ENCODE results near the gene OR2S2.
"Not testable (repeated sequence)": the region's sequence is repeated elsewhere in the genome, so short reads cannot be mapped to it uniquely, and the experiment has no call there.

The OR2S2 gene

GRCh38 chr9:35919212-35920008 lies 38.5 kb downstream of the OR2S2 start:
- Histone ChIP-seq H3K27me3 (replicated peaks) (no peaks in the 10 kb centered on the region), H3K27ac (no peak overlapping the region), H3K36me3 (replicated peaks) (no peaks in the 10 kb centered on the region), H3K4me3 (ENCODE audit: low read depth, low read length) (no peak overlapping the region)
- TF ChIP-seq CTCF (IDR thresholded peaks at IDR 0.05; ENCODE audit: low read depth, low read length, missing control alignments): no peak
- in situ Hi-C loops (cut with HindIII; ENCODE audit: low pct_ligation_motif_present, low sequenced_read_pairs): no loop called here
- no peak for DNase-seq

- H3K27me3 ChIP-seq (replicated peaks): no peaks in the 10 kb centered on the region
- in situ Hi-C loops (cut with HindIII; ENCODE audit: low pct_ligation_motif_present, low sequenced_read_pairs): no loop called here
- no peak for DNase-seq
- H3K36me3 ChIP-seq (replicated peaks): no peaks in the 10 kb centered on the region
- H3K27ac ChIP-seq: no peak overlapping the region
- no peak overlapping the region for H3K4me3 ChIP-seq (ENCODE audit: low read depth, low read length)
- TF ChIP-seq CTCF (IDR thresholded peaks at IDR 0.05; ENCODE audit: low read depth, low read length, missing control alignments): no peak
Observed at GRCh38 chr9:35918780-35919179, 39.2 kb downstream of the OR2S2 start.

- H3K4me3 ChIP-seq (ENCODE audit: low read depth, low read length): no peak overlapping the region
- in situ Hi-C loops (cut with HindIII; ENCODE audit: low pct_ligation_motif_present, low sequenced_read_pairs): no loop called here
- no peaks in the 10 kb centered on the region for H3K36me3 ChIP-seq (replicated peaks)
- no peaks in the 10 kb centered on the region for H3K27me3 ChIP-seq (replicated peaks)
- DNase-seq: no peak
- no peak for TF ChIP-seq CTCF (IDR thresholded peaks at IDR 0.05; ENCODE audit: low read depth, low read length, missing control alignments)
- no peak overlapping the region for H3K27ac ChIP-seq
Observed at GRCh38 chr9:35917261-35917660, 40.7 kb downstream of the OR2S2 start.

- no peaks in the 10 kb centered on the region for H3K36me3 ChIP-seq (replicated peaks)
- DNase-seq: no peak
- in situ Hi-C loops (cut with HindIII; ENCODE audit: low pct_ligation_motif_present, low sequenced_read_pairs): no loop called here
Observed at GRCh38 chr9:35915681-35916294, 42.2 kb downstream of the OR2S2 start.

GRCh38 chr9:35914301-35914807 lies 43.6 kb downstream of the OR2S2 start:
- H3K4me3 ChIP-seq (ENCODE audit: low read depth, low read length): no peak overlapping the region
- in situ Hi-C loops (cut with HindIII; ENCODE audit: low pct_ligation_motif_present, low sequenced_read_pairs): no loop called here
- no peaks in the 10 kb centered on the region for H3K36me3 ChIP-seq (replicated peaks)
- no peaks in the 10 kb centered on the region for H3K27me3 ChIP-seq (replicated peaks)
- H3K27ac ChIP-seq: no peak overlapping the region
- TF ChIP-seq CTCF (IDR thresholded peaks at IDR 0.05; ENCODE audit: low read depth, low read length, missing control alignments): no peak
- no peak for DNase-seq

More at GRCh38 chr9:35915681-35916294, 42.2 kb downstream of the OR2S2 start:
- no peak for TF ChIP-seq CTCF (IDR thresholded peaks at IDR 0.05; ENCODE audit: low read depth, low read length, missing control alignments)
- Histone ChIP-seq H3K27ac (no peak overlapping the region), H3K4me3 (ENCODE audit: low read depth, low read length) (no peak overlapping the region), H3K27me3 (replicated peaks) (no peaks in the 10 kb centered on the region)

GRCh38 chr9:35913429-35913828 lies 44.5 kb downstream of the OR2S2 start:
- H3K27me3 ChIP-seq (replicated peaks); in situ Hi-C loops (cut with HindIII; ENCODE audit: low pct_ligation_motif_present, low sequenced_read_pairs); H3K27ac ChIP-seq; DNase-seq; H3K4me3 ChIP-seq (ENCODE audit: low read depth, low read length); H3K36me3 ChIP-seq (replicated peaks): not testable (repeated sequence)

Measured in brain microvascular endothelial cell (primary cell).